ENCODE data around the gene POLE. TPM values are rescaled to one million over a fixed set of nuclear protein-coding genes. Genes with fewer than 3 reads are reported as not detected.
A peak's percentile ranks its signal among the peaks of the same experiment; 100 is the strongest.
"Not testable (repeated sequence)": the region's sequence is repeated elsewhere in the genome, so short reads cannot be mapped to it uniquely, and the experiment has no call there.

The POLE gene
- total RNA-seq, 4 donors from 2014 or later, result 17.8 to 42.4 (median 27.0) TPM

DNA sequence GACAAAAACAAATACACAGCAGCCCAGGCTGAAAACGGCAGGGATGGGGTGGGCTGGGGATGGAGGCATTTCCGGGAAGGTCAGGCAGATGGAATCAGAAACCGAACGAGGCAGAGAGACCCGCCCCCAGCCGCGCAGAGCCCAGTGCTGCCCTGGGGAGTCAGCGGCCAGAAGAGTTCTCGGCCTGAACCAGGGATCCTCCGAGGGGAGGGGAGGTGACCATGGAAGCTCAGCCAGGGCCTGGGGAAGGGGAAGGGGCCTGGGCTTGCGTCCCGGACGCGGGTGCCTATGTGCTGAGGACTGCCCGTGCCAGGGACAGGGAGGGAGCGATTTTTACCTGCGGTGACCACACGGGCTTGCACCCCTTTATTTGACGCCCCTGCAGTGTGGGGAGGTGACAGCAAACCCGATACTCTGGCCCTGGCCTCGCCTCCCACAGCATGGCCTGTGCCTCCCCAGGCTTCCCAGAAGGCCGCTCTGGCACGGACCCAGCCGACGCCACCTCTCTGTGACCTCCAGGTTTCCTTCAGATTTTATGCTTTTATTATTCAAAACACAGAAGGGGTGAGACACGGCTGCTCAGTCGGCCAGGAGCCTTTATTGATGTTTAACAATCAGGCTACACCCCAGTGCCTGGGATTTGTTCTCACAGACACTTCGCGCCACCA is 84.4 kb downstream of the POLE start:
- TF ChIP-seq, protein P1, sequence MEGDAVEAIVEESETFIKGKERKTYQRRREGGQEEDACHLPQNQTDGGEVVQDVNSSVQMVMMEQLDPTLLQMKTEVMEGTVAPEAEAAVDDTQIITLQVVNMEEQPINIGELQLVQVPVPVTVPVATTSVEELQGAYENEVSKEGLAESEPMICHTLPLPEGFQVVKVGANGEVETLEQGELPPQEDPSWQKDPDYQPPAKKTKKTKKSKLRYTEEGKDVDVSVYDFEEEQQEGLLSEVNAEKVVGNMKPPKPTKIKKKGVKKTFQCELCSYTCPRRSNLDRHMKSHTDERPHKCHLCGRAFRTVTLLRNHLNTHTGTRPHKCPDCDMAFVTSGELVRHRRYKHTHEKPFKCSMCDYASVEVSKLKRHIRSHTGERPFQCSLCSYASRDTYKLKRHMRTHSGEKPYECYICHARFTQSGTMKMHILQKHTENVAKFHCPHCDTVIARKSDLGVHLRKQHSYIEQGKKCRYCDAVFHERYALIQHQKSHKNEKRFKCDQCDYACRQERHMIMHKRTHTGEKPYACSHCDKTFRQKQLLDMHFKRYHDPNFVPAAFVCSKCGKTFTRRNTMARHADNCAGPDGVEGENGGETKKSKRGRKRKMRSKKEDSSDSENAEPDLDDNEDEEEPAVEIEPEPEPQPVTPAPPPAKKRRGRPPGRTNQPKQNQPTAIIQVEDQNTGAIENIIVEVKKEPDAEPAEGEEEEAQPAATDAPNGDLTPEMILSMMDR (IDR thresholded peaks at IDR 0.05), result no peak
- no peak for TF ChIP-seq POLR2A (IDR thresholded peaks at IDR 0.05)
- H3K9me3 ChIP-seq, result no peaks in the 10 kb centered on the region
- no peak for DNase-seq
- H3K4me1 ChIP-seq, result peaks cover 8 to 48% (median 12%) of the 10 kb centered on the region in 3 donors
- WGBS, 2 donors, result 38 to 43% methylated on average over 10 to 25 of the region's 29 CpGs
- H3K27ac ChIP-seq, result peak overlapping the region in 3 of 4 donors; percentile 56 to 82 (median 76)
- H3K27me3 ChIP-seq, result peaks cover 0 to 81% (median 5%) of the 10 kb centered on the region in 4 donors
- H3K4me3 ChIP-seq, result peak overlapping the region in 3 of 4 donors; percentile 29 to 57 (median 42)
- intact Hi-C loops (cut with DNase I), result no loop called here
- no peaks in the 10 kb centered on the region for H3K36me3 ChIP-seq

DNA sequence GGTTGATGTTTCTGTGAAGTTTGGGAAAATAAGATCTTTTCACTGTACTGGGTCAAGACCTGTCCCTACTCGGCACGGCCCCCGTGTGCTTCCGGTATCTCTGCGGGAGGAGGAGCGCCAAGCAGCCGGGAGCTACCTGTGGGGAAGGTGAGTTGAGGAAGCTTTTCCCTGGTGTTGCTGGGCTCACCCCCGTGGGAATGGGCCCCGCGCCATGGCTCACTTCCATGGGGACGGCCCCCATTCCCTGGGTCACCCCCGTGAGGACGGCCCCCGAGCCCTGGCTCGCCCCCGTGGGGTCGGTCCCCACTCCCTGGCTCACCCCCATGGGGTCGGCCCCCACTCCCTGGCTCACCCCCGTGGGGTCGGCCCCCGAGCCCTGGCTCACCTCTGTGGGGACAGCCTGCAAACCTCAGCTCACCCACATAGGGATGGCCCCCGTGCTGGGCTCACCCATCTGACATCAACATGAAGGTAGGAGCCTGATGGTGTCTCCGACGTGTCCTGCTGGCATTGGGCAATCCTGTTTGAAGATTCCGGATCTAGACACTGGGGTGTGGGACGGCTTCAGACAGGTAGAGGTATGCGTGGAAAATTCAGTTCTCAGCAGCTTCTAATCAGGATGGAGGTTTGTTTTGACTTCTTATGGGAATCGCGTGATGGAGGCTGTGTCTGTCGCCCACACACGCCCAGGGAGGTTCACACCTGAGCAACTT is 85.8 kb downstream of the POLE start:
- H3K4me3 ChIP-seq, result peak overlapping the region in 3 of 4 donors; percentile 37 to 56 (median 47)
- H3K36me3 ChIP-seq, result no peaks in the 10 kb centered on the region
- no peak for TF ChIP-seq POLR2A (IDR thresholded peaks at IDR 0.05)
- TF ChIP-seq, protein P1 (IDR thresholded peaks at IDR 0.05), result no peak
- peak overlapping the region in 2 of 4 donors; percentile 46 to 55 for H3K27ac ChIP-seq
- H3K4me1 ChIP-seq, result peaks cover 8 to 53% (median 12%) of the 10 kb centered on the region in 3 donors
- H3K27me3 ChIP-seq, result peaks cover 0 to 69% (median 5%) of the 10 kb centered on the region in 4 donors
- no peak for DNase-seq
- intact Hi-C loops (cut with DNase I), result no loop called here
- 72 to 88% methylated on average over 5 to 6 of the region's 31 CpGs for WGBS, 2 donors
- H3K9me3 ChIP-seq, result no peaks in the 10 kb centered on the region

DNA sequence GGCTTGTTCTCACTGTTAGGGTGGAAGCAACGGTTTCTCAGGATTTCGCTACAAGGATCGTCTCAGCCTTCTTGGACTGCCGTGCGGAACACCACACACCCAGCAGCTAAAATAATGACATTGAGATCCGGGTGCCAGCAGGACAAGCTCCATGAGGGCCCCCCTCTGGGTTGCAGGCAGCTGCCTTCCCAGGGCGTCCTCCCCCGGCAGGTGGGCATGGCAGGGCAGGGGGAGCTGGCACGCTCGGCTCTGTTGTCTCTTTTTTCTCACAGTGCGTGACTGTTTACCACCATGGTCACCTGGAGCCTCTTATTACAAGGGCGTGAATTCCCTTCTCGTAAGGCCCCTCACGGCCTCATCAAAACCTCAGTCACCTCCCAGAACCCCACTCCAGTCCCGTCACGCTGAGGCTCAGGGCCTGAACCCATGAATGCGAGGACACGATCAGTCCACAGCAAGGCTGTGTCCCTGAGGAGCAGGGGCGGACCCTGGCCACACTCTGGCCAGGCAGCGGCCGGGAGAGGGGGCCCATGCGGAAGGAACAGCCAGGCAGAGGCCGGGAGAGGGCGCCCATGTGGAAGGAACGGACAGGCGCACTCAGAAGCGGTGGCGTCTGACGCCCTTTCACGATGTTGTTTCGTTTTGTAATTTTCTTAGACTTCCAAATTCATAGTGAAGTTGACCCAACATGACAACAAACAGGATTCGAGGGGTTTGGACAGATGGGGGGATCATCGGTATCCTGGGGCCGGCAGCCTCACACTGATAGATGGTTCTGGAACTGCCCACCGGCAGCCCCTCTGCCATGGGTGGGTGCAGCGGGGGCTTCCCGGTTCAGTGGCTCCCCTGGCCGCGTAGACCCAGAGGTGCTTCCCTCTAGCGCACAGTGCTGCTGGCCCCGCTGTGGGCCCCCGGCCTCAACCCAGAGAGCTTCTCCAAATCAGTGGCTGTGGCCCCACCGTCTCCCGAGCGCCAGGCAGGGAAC is 86.8 kb downstream of the POLE start:
- Histone ChIP-seq H3K9me3 (no peaks in the 10 kb centered on the region), H3K36me3 (no peaks in the 10 kb centered on the region), H3K4me1 (peaks cover 8 to 53% (median 12%) of the 10 kb centered on the region in 3 donors), H3K4me3 (peak overlapping the region; percentile 15 to 56 (median 42)), H3K27ac (peak overlapping the region in 3 of 4 donors; percentile 6 to 55 (median 46)), H3K27me3 (peaks cover 0 to 65% (median 5%) of the 10 kb centered on the region in 4 donors)
- no peak for DNase-seq
- 27 to 37% methylated on average over 21 to 22 of the region's 45 CpGs for WGBS, 2 donors
- no peak for TF ChIP-seq POLR2A (IDR thresholded peaks at IDR 0.05)
- TF ChIP-seq, protein P1 (IDR thresholded peaks at IDR 0.05), result peak in 5 of 6 experiments; percentile 43 to 51 (median 46)
- intact Hi-C loops (cut with DNase I), result no loop called here

DNA sequence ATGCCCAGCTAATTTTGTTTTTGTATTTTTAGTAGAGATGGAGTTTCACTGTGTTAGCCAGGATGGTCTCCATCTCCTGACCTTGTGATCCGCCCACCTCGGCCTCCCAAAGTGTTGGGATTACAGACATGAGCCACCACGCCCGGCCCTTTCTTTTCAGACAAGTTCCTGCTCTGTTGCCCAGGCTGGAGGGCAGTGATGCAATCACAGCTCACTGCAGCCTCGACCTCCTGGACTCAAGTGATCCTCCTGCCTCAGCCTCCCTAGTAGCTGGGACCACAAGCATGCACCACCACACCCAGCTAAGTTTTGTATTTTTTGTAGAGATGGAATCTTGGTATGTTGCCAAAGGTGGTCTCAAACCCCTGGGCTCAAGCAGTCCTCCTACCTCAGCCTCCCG is 87.6 kb downstream of the POLE start:
- WGBS, 2 donors, result 59 to 73% methylated on average over 6 of the region's 6 CpGs

More for the DNA sequence above, 87.6 kb downstream of the POLE start:
- H3K36me3 ChIP-seq; DNase-seq; H3K9me3 ChIP-seq; H3K27ac ChIP-seq; intact Hi-C loops (cut with DNase I); H3K4me3 ChIP-seq: not testable (repeated sequence)
- peaks cover 0 to 56% (median 5%) of the 10 kb centered on the region in 4 donors for H3K27me3 ChIP-seq
- peaks cover 8 to 49% (median 12%) of the 10 kb centered on the region in 3 donors for H3K4me1 ChIP-seq

All from esophagus squamous epithelium (tissue), 5 donors.